HFFc6 (cell line): ENCODE results near the gene NKD1. TPM values are rescaled to one million over a fixed set of nuclear protein-coding genes. Genes with fewer than 3 reads are reported as not detected.

Experiments used
- DNase-seq: peaks from one replicate; pipeline ENCODE4 v3.0.0-alpha.2; 2018
- H3K27ac Mint-ChIP-seq: 2 replicates; pipeline ENCODE4 v1.8.0; 2020; ENCODE audit warnings: mild to moderate bottlenecking, mixed read lengths
- H3K27me3 Mint-ChIP-seq: 2 replicates; pipeline ENCODE4 v1.8.0; 2021; ENCODE audit warnings: mild to moderate bottlenecking, moderate library complexity, mixed read lengths; ENCODE audit not compliant: insufficient read depth
- H3K36me3 Mint-ChIP-seq: 2 replicates; pipeline ENCODE4 v1.8.0; 2021; ENCODE audit warnings: low read depth, mixed read lengths
- H3K4me1 Mint-ChIP-seq: 2 replicates; pipeline ENCODE4 v1.8.0; 2020; ENCODE audit warnings: low read depth, mixed read lengths
- H3K4me3 Mint-ChIP-seq: 2 replicates; pipeline ENCODE4 v1.8.0; 2020; ENCODE audit warnings: mild to moderate bottlenecking, moderate library complexity, mixed read lengths
- H3K9me3 Mint-ChIP-seq: 2 replicates; pipeline ENCODE4 v1.8.0; 2020; ENCODE audit warnings: mild to moderate bottlenecking, mixed read lengths
- total RNA-seq, 6 experiments: library from RNA; stranded (reverse); fragmentation: NEBNext Ultra II Directional; extraction: Animal tissue kit (Norgen Biotek cat#: 25700); gene quantifications; 2 replicates in 1 of 6; 3 replicates in 5 of 6; pipeline ENCODE4 v1.2.3, GENCODE V29; 2021
- TF ChIP-seq, protein P1 (sequence below): fragments of 200-600 bp; sonication (generic); IDR thresholded peaks from 2 replicates; pipeline ENCODE4 v1.5.0; 2021; ENCODE audit warnings: antibody characterized with exemption, mild to moderate bottlenecking

Gene NKD1
- total RNA-seq, 6 experiments from 2014 or later, result not detected

DNA sequence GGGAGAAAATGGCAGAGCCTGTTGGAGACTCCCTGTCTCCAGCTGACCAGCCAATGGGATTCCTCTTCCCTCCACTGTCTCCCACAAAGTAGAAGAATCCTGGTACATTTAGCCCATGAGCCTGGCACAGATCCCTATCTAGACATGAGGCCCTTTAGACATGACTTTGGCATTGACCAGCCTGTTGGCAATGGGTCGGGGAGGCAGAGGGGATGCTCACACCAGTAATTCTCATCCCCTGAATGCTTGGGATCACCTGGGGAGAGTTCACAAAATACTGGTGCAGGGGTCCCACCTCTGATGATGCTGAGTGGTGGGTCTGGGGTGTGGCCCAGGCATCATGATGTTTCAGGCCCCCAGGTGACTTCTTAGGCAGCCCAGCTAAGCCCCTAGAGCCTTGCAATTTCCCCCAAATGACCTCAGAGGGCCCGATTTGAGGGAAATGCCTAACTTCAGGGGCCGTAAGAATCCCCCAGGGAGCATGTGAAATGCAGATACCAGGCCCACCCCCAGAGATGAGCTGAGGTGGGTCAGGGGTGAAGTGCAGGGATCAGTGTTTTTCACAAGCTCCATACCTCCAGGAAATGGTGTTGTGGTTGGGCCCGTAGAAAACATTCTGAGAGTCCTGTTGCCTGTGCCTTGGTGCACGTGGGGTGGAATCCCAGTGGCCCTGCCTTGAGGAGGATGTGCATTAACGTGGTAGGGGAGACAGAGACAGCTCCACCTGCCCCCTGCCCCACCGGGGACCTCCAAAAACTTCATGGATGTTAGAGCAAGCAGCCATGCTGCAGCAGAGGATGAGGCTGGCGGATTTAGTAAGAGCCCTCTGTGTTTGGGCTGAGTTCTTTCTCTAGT is 90.8 kb downstream of the NKD1 start:
- no peak overlapping the region for H3K27ac Mint-ChIP-seq
- peaks cover 49% of the 10 kb centered on the region for H3K27me3 Mint-ChIP-seq

GRCh38 chr16:50640391-50640790 is 92.2 kb downstream of the NKD1 start:
- Mint-ChIP-seq H3K36me3 (no peaks in the 10 kb centered on the region), H3K27me3 (peaks cover 45% of the 10 kb centered on the region), H3K4me1 (no peaks in the 10 kb centered on the region), H3K4me3 (no peak overlapping the region), H3K9me3 (no peaks in the 10 kb centered on the region), H3K27ac (no peak overlapping the region)
- TF ChIP-seq, protein P1, sequence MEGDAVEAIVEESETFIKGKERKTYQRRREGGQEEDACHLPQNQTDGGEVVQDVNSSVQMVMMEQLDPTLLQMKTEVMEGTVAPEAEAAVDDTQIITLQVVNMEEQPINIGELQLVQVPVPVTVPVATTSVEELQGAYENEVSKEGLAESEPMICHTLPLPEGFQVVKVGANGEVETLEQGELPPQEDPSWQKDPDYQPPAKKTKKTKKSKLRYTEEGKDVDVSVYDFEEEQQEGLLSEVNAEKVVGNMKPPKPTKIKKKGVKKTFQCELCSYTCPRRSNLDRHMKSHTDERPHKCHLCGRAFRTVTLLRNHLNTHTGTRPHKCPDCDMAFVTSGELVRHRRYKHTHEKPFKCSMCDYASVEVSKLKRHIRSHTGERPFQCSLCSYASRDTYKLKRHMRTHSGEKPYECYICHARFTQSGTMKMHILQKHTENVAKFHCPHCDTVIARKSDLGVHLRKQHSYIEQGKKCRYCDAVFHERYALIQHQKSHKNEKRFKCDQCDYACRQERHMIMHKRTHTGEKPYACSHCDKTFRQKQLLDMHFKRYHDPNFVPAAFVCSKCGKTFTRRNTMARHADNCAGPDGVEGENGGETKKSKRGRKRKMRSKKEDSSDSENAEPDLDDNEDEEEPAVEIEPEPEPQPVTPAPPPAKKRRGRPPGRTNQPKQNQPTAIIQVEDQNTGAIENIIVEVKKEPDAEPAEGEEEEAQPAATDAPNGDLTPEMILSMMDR, result no peak
- no peak for DNase-seq

More for the DNA sequence above, 90.8 kb downstream of the NKD1 start:
- H3K36me3 Mint-ChIP-seq, result no peaks in the 10 kb centered on the region
- H3K4me3 Mint-ChIP-seq, result no peak overlapping the region
- no peaks in the 10 kb centered on the region for H3K9me3 Mint-ChIP-seq
- no peaks in the 10 kb centered on the region for H3K4me1 Mint-ChIP-seq
- TF ChIP-seq, protein P1, result no peak
- no peak for DNase-seq

DNA sequence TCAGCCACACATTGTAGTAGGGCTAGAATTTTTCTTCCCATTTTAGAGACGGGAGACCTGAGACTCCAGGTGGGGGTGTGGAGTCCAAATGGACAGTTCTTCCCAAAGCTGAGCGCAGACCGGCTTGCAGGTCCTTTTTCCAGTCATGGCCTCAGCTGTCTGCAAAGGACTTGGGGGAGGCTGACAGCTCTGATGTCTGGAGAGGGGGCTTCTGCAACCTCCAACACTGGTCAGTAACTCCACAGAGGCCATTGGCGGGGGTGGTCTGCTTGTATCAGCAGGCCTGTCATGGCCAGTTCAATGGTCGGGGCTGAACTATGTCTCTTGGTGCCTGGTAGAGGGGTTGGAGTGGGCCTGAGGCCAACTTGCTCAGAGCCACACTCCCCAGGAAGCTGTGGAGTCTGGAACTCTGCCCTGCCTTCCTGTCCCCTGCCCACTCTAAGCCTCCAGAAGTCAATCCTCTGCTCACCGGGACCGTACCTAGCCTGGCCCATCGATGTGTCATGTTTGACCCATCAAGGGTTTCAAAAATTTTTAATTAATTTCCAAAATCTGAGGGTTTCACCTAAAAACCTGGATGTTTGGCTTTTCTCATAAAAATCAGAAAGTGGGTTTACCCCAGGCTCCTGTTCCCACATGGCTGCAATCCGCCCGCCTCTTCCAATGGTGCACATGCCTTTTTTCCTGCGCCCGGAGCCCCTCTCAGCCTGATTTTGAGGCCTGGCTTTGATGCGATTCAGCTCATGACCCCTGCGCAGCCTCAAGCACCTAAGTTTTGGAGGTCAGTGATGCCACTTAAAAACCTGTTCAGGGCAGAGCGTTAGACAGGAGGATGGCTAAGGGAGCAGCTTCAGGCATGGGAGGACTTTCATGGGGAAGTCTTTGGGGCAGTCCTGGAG is 93.0 kb downstream of the NKD1 start:
- Mint-ChIP-seq H3K27ac (no peak overlapping the region), H3K4me3 (no peak overlapping the region), H3K36me3 (no peaks in the 10 kb centered on the region), H3K4me1 (no peaks in the 10 kb centered on the region), H3K27me3 (peaks cover 38% of the 10 kb centered on the region), H3K9me3 (no peaks in the 10 kb centered on the region)
- no peak for DNase-seq
- TF ChIP-seq, protein P1, result no peak

DNA sequence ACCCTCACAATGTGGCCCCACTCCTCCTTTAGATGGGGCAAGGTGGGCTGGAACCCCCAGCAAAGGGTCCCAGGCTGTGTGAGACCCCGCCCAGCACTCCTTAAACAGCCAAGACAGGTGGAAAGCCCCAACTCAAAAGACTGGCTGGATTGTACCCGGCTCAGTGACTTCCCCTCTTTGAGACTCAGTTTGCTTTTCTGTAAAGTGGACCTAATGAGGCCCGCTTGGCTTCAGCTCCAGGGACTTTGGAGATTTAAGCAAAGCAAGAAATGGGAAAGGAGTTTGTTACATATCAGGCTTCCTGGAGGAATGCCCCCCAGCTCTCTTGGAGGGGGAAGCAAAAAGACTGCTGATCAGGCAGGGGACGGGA is 93.6 kb downstream of the NKD1 start:
- TF ChIP-seq, protein P1, result no peak
- H3K4me1 Mint-ChIP-seq, result no peaks in the 10 kb centered on the region
- peaks cover 36% of the 10 kb centered on the region for H3K27me3 Mint-ChIP-seq
- H3K27ac Mint-ChIP-seq, result no peak overlapping the region
- no peak overlapping the region for H3K4me3 Mint-ChIP-seq
- H3K9me3 Mint-ChIP-seq, result no peaks in the 10 kb centered on the region
- no peaks in the 10 kb centered on the region for H3K36me3 Mint-ChIP-seq
- no peak for DNase-seq

GRCh38 chr16:50642349-50642748 is 94.2 kb downstream of the NKD1 start:
- H3K4me3 Mint-ChIP-seq, result no peak overlapping the region
- H3K27ac Mint-ChIP-seq, result no peak overlapping the region
- no peaks in the 10 kb centered on the region for H3K36me3 Mint-ChIP-seq
- DNase-seq, result no peak
- no peaks in the 10 kb centered on the region for H3K9me3 Mint-ChIP-seq
- H3K27me3 Mint-ChIP-seq, result peaks cover 36% of the 10 kb centered on the region
- H3K4me1 Mint-ChIP-seq, result no peaks in the 10 kb centered on the region
- TF ChIP-seq, protein P1, result no peak
